ENCODE results near the gene PLCG2. TPM values are rescaled to one million over a fixed set of nuclear protein-coding genes. Genes with fewer than 3 reads are reported as not detected.
A peak's percentile ranks its signal among the peaks of the same experiment; 100 is the strongest.

PLCG2 gene
- total and polyA plus RNA-seq, 2 donors from 2014 or later, result 50.7 to 55.6 TPM

DNA sequence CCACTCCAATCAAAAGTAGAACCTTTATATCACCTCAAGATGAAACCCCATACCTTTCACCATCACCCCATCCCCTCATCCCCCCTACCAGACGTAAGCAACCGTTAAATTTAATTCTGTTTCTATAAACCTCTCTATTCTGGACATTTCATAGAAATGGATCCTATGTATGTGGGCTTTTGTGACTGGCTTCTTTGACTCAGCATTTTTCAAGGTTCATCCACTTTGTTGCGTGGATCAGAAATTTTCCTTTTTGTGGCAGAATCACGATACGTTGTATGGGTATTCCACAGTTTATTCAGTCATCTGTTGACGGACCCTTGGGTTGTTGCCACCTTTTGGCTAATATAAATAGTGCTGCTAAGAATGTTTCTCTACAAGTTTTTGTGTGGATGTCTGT is 8.6 kb downstream of the PLCG2 start:
- Histone ChIP-seq H3K27me3 (ENCODE audit: control insufficient read depth, insufficient read depth, low read length) (no peaks in the 10 kb centered on the region), H3K36me3 (ENCODE audit: control insufficient read depth in 2 of 3, insufficient read depth in 3 of 3, low read length in 3 of 3) (no peaks in the 10 kb centered on the region), H3K4me3 (ENCODE audit: low read length in 3 of 3) (no peak overlapping the region), H3K27ac (ENCODE audit: low read depth in 2 of 2, low read length in 2 of 2) (peak overlapping the region in 1 of 2 donors; percentile 7), H3K9me3 (ENCODE audit: control insufficient read depth in 2 of 3, insufficient read depth in 1 of 3, low read length in 3 of 3) (no peaks in the 10 kb centered on the region), H3K9ac (ENCODE audit: low read length in 3 of 3) (no peak overlapping the region), H3K4me1 (ENCODE audit: control insufficient read depth in 2 of 3, insufficient read depth in 2 of 3, low read depth in 1 of 3, low read length in 3 of 3) (peaks cover 10 to 44% (median 38%) of the 10 kb centered on the region in 3 donors)
- DNase-seq (no peak), FAIRE-seq (no peak)
- TF ChIP-seq CTCF (IDR thresholded peaks at IDR 0.05; ENCODE audit: borderline replicate concordance, extremely low read depth, insufficient read depth), result no peak
- intact Hi-C loops (cut with DNase I), result no loop called here

GRCh38 chr16:81790277-81790676 is 11.2 kb downstream of the PLCG2 start:
- Histone ChIP-seq H3K27me3 (ENCODE audit: control insufficient read depth, insufficient read depth, low read length) (no peaks in the 10 kb centered on the region), H3K27ac (ENCODE audit: low read depth in 2 of 2, low read length in 2 of 2) (no peak overlapping the region), H3K36me3 (ENCODE audit: control insufficient read depth in 2 of 3, insufficient read depth in 3 of 3, low read length in 3 of 3) (no peaks in the 10 kb centered on the region), H3K4me3 (ENCODE audit: low read length in 3 of 3) (peak overlapping the region in 1 of 3 donors; percentile 21), H3K9me3 (ENCODE audit: control insufficient read depth in 2 of 3, insufficient read depth in 1 of 3, low read length in 3 of 3) (no peaks in the 10 kb centered on the region), H3K9ac (ENCODE audit: low read length in 3 of 3) (no peak overlapping the region), H3K4me1 (ENCODE audit: control insufficient read depth in 2 of 3, insufficient read depth in 2 of 3, low read depth in 1 of 3, low read length in 3 of 3) (peaks cover 7 to 29% (median 22%) of the 10 kb centered on the region in 3 donors)
- TF ChIP-seq CTCF (IDR thresholded peaks at IDR 0.05; ENCODE audit: borderline replicate concordance, extremely low read depth, insufficient read depth), result no peak
- FAIRE-seq, result no peak
- no peak for DNase-seq
- intact Hi-C loops (cut with DNase I), result no loop called here

DNA sequence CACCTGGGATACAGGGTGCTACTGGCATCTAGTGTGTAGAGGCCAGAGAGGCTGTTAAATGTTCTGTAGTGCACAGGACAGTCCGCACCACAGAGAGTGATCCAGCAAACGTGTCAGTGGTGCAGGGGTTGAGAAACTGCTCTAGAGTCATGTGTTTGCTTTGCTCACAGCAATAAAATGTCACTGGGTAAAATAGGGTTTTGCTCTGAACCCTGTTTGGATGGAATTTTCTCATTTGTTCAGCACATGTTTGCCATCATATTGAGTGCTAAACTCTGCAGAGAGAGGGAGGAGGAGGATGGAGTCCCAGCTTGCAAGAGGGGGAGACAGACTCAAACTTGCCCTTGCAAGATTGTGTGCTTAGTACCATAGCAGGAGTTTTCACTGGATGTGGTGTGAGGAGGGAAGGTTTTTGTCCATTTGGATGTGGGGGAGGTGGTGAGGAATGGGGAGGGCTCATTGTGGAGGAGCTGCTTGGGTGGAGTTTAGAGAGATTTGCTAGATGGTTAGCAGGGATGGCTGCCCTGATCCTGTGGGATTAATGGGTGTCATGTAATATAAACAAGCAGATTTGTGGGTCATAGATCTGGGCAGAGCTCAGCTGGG is 11.8 kb downstream of the PLCG2 start:
- Histone ChIP-seq H3K27ac (ENCODE audit: low read depth in 2 of 2, low read length in 2 of 2) (no peak overlapping the region), H3K9ac (ENCODE audit: low read length in 3 of 3) (no peak overlapping the region), H3K36me3 (ENCODE audit: control insufficient read depth in 2 of 3, insufficient read depth in 3 of 3, low read length in 3 of 3) (no peaks in the 10 kb centered on the region), H3K4me3 (ENCODE audit: low read length in 3 of 3) (no peak overlapping the region), H3K27me3 (ENCODE audit: control insufficient read depth, insufficient read depth, low read length) (no peaks in the 10 kb centered on the region), H3K4me1 (ENCODE audit: control insufficient read depth in 2 of 3, insufficient read depth in 2 of 3, low read depth in 1 of 3, low read length in 3 of 3) (peaks cover 7 to 25% (median 18%) of the 10 kb centered on the region in 3 donors), H3K9me3 (ENCODE audit: control insufficient read depth in 2 of 3, insufficient read depth in 1 of 3, low read length in 3 of 3) (no peaks in the 10 kb centered on the region)
- intact Hi-C loops (cut with DNase I), result no loop called here
- no peak for FAIRE-seq
- peak in 4 of 5 donors; percentile 64 to 89 (median 74) for DNase-seq
- TF ChIP-seq CTCF (IDR thresholded peaks at IDR 0.05; ENCODE audit: borderline replicate concordance, extremely low read depth, insufficient read depth), result no peak

DNA sequence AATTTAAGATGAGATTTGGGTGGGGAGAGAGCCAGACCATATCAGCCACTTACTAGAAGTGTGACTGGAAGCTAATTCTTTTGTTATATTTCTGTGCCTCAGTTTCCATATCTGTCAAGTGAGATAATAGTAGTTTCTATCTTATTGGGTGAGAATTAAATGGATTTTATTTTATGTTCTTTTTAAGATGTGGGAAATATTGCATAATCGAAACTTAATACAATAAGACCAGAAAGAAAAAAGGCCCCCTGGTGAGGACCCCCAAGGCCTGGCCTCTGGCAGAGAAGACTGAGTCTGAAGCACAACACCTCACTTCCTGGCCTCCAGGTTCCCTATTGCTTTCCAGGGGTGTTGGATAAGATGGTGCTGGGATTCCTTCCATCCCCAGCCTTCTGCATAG is 13.7 kb downstream of the PLCG2 start:
- H3K36me3 ChIP-seq (ENCODE audit: control insufficient read depth in 2 of 3, insufficient read depth in 3 of 3, low read length in 3 of 3), result no peaks in the 10 kb centered on the region
- no peaks in the 10 kb centered on the region for H3K27me3 ChIP-seq (ENCODE audit: control insufficient read depth, insufficient read depth, low read length)
- intact Hi-C loops (cut with DNase I), result no loop called here
- FAIRE-seq (no peak), DNase-seq (no peak)
- no peaks in the 10 kb centered on the region for H3K9me3 ChIP-seq (ENCODE audit: control insufficient read depth in 2 of 3, insufficient read depth in 1 of 3, low read length in 3 of 3)
- H3K9ac ChIP-seq (ENCODE audit: low read length in 3 of 3), result no peak overlapping the region
- TF ChIP-seq CTCF (IDR thresholded peaks at IDR 0.05; ENCODE audit: borderline replicate concordance, extremely low read depth, insufficient read depth), result no peak
- H3K4me3 ChIP-seq (ENCODE audit: low read length in 3 of 3), result no peak overlapping the region
- H3K27ac ChIP-seq (ENCODE audit: low read depth in 2 of 2, low read length in 2 of 2), result no peak overlapping the region
- H3K4me1 ChIP-seq (ENCODE audit: control insufficient read depth in 2 of 3, insufficient read depth in 2 of 3, low read depth in 1 of 3, low read length in 3 of 3), result peaks cover 5 to 21% (median 5%) of the 10 kb centered on the region in 3 donors

Data from kidney (tissue), 14 donors.